ENCODE results near the gene IFI30.
A peak's percentile ranks its signal among the peaks of the same experiment; 100 is the strongest.
"Not testable (repeated sequence)": the region's sequence is repeated elsewhere in the genome, so short reads cannot be mapped to it uniquely, and the experiment has no call there.

IFI30 gene

GRCh38 chr19:18203408-18203862 is 29.8 kb downstream of the IFI30 start:
- no peak for DNase-seq

- DNase-seq, result peak; percentile 99 to 100
Measured at GRCh38 chr19:18203863-18204393, 30.3 kb downstream of the IFI30 start, which contains the start of gene RAB3A. Gene RAB3A, minus strand, starts transcription at chr19:18204042. Its CDS starts 1,302 bp downstream, at chr19:18202740.

GRCh38 chr19:18204394-18205199 is 31.0 kb downstream of the IFI30 start:
- peak in 1 of 2 experiments; percentile 78 for DNase-seq

- DNase-seq, result peak; percentile 73 to 76
Measured at GRCh38 chr19:18205200-18205892, 31.7 kb downstream of the IFI30 start.

GRCh38 chr19:18206018-18206417 is 32.4 kb downstream of the IFI30 start:
- no peak for DNase-seq

GRCh38 chr19:18208098-18208951 is 34.7 kb downstream of the IFI30 start:
- DNase-seq, result peak; percentile 75 to 80

- not testable (repeated sequence) for DNase-seq
Measured at GRCh38 chr19:18209912-18210311, 36.3 kb downstream of the IFI30 start.

GRCh38 chr19:18211683-18212082 is 38.1 kb downstream of the IFI30 start:
- DNase-seq, result no peak

GRCh38 chr19:18214779-18215433 is 41.3 kb downstream of the IFI30 start:
- no peak for DNase-seq

GRCh38 chr19:18216789-18217188 is 43.2 kb downstream of the IFI30 start:
- DNase-seq, result no peak

GRCh38 chr19:18218159-18218558 is 44.5 kb downstream of the IFI30 start:
- DNase-seq, result no peak

- no peak for DNase-seq
Measured at GRCh38 chr19:18218600-18218999, 45.0 kb downstream of the IFI30 start.

GRCh38 chr19:18219911-18220631 is 46.5 kb downstream of the IFI30 start:
- no peak for DNase-seq

- DNase-seq, result no peak
Measured at GRCh38 chr19:18220632-18221275, 47.1 kb downstream of the IFI30 start.

GRCh38 chr19:18221815-18222725 is 48.5 kb downstream of the IFI30 start:
- DNase-seq, result no peak

- peak; percentile 72 to 75 for DNase-seq
Measured at GRCh38 chr19:18223860-18224524, 50.4 kb downstream of the IFI30 start.

GRCh38 chr19:18224525-18225354 is 51.1 kb downstream of the IFI30 start:
- DNase-seq, result peak; percentile 96 to 97

GRCh38 chr19:18225355-18225701 is 51.7 kb downstream of the IFI30 start:
- peak in 1 of 2 experiments; percentile 31 for DNase-seq
